ENCODE measurements around the gene RMP24.
A peak's percentile ranks its signal among the peaks of the same experiment; 100 is the strongest.
"Not testable (repeated sequence)": the region's sequence is repeated elsewhere in the genome, so short reads cannot be mapped to it uniquely, and the experiment has no call there.

Gene RMP24

DNA sequence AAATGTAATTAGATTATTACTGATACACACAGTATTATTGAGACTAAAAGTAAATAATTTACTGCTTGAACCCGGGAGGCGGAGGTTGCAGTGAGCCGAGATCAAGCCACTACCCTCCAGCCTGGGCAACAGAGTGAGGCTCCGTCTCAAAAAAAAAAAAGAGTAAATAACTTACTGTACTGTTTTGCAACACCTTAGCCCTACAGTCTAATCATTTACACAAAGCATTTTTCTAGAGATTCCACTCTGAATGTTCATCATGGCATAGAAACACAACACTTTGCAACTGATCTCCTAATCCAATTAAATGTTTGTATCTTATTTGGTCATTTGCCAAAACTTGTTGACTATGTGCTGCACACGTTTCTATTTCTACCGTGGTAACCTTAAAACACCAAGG, 23.4 kb upstream of the RMP24 start:
- TF ChIP-seq SUZ12 (IDR thresholded peaks at IDR 0.05; ENCODE audit: extremely low read depth, insufficient read depth, insufficient read length) (no peak), YY1 (IDR thresholded peaks at IDR 0.05; ENCODE audit: insufficient read depth, insufficient read length) (no peak), ZNF274 (IDR thresholded peaks at IDR 0.05; ENCODE audit: low read depth, low read length) (no peak)
- Histone ChIP-seq H3K4me1 (ENCODE audit: insufficient read depth, insufficient read length) (no peaks in the 10 kb centered on the region), H3K27me3 (ENCODE audit: insufficient read depth, insufficient read length) (no peaks in the 10 kb centered on the region), H3K4me3 (ENCODE audit: insufficient read length, low read depth) (peak overlapping the region; percentile 83), H3K9ac (ENCODE audit: insufficient read length, low read depth) (peak overlapping the region; percentile 39), H3K9me3 (ENCODE audit: insufficient read depth, low read length) (no peaks in the 10 kb centered on the region), H3K36me3 (ENCODE audit: insufficient read depth, insufficient read length, low read length) (no peaks in the 10 kb centered on the region)
- no peak for DNase-seq (ENCODE audit: low read depth, low spot score)

DNA sequence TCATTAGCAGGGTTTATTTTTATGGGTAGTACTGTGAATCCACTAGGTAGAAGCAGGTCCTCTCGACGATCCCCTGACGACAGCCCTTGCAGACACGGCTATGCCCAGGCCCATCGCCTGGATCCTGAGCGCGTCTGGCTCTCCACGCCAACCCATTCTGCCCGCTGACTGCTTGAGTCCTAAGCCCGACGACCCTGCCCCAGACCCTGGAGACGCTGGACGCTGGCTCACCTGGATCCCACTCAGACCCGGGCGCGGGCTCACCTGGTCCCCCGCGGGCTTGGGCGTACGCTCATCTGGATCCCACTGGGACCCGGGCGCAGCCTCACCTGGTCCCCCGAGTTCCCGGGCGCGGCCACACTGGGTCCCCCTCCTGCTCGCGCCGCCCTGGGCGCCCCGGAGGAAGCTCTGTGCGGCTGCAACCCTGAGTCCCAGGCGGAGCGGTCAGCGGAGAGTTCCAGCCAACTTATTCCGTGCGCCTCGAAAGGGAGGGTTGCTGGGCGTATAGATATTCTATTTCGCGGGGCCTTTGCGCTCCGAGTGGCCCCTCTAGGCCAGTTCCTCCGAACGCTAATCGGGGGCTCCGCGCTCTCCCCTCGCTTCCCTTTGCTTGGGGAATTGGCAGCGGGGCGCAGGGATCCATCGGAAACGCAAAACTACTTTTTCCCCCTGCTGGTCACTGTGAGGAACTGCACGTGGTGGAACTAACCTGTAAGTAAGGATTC, 22.4 kb upstream of the RMP24 start:
- Histone ChIP-seq H3K4me3 (ENCODE audit: insufficient read length, low read depth) (peak overlapping the region; percentile 83), H3K4me1 (ENCODE audit: insufficient read depth, insufficient read length) (no peaks in the 10 kb centered on the region), H3K27me3 (ENCODE audit: insufficient read depth, insufficient read length) (no peaks in the 10 kb centered on the region), H3K9me3 (ENCODE audit: insufficient read depth, low read length) (no peaks in the 10 kb centered on the region), H3K9ac (ENCODE audit: insufficient read length, low read depth) (peak overlapping the region; percentile 90), H3K36me3 (ENCODE audit: insufficient read depth, insufficient read length, low read length) (no peaks in the 10 kb centered on the region)
- TF ChIP-seq SUZ12 (IDR thresholded peaks at IDR 0.05; ENCODE audit: extremely low read depth, insufficient read depth, insufficient read length): no peak
- TF ChIP-seq YY1 (IDR thresholded peaks at IDR 0.05; ENCODE audit: insufficient read depth, insufficient read length): no peak
- no peak for TF ChIP-seq ZNF274 (IDR thresholded peaks at IDR 0.05; ENCODE audit: low read depth, low read length)
- DNase-seq (ENCODE audit: low read depth, low spot score): peak; percentile 70

DNA sequence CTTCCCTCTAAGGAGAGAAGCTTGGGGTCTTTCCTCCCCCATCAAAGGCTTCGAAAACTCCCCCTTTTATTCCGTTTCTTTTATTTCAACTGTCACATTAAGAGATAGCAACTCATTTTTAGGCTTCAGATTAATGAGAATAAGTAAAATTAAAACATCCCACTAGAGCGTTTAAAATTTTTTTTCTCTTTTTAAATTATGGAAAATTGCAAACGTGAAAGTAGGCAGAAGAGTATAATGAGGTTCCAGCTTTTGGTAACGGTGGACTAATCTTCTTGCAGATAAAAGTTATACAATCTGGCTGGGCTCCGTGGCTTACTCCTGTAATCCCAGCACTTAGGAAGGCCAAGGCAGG, 21.9 kb upstream of the RMP24 start:
- H3K9ac ChIP-seq (ENCODE audit: insufficient read length, low read depth): no peak overlapping the region
- TF ChIP-seq ZNF274 (IDR thresholded peaks at IDR 0.05; ENCODE audit: low read depth, low read length) (no peak), SUZ12 (IDR thresholded peaks at IDR 0.05; ENCODE audit: extremely low read depth, insufficient read depth, insufficient read length) (no peak), YY1 (IDR thresholded peaks at IDR 0.05; ENCODE audit: insufficient read depth, insufficient read length) (no peak)
- no peaks in the 10 kb centered on the region for H3K36me3 ChIP-seq (ENCODE audit: insufficient read depth, insufficient read length, low read length)
- H3K9me3 ChIP-seq (ENCODE audit: insufficient read depth, low read length): no peaks in the 10 kb centered on the region
- no peaks in the 10 kb centered on the region for H3K27me3 ChIP-seq (ENCODE audit: insufficient read depth, insufficient read length)
- peak overlapping the region; percentile 83 for H3K4me3 ChIP-seq (ENCODE audit: insufficient read length, low read depth)
- no peak for DNase-seq (ENCODE audit: low read depth, low spot score)
- no peaks in the 10 kb centered on the region for H3K4me1 ChIP-seq (ENCODE audit: insufficient read depth, insufficient read length)

DNA sequence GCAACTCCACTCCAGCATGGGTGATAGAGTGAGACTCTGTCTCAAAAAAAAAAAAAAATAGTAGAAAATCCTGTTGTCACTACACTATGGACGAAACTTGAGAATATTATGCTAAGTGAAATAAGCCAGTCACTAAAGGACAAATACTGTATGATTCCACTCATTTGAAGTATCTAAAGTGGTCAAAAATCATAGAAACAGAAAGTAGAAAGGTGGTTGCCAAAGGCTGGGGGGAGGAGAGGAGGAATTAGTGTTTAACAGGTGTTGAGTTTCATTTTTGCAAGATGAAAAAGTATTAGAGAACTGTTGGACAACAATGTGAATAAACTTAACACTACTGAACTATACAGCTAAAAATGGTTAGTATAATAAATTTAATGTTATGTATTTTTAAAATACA, 18.8 kb upstream of the RMP24 start:
- Histone ChIP-seq H3K4me1 (ENCODE audit: insufficient read depth, insufficient read length) (no peaks in the 10 kb centered on the region), H3K9me3 (ENCODE audit: insufficient read depth, low read length) (no peaks in the 10 kb centered on the region), H3K36me3 (ENCODE audit: insufficient read depth, insufficient read length, low read length) (no peaks in the 10 kb centered on the region), H3K27me3 (ENCODE audit: insufficient read depth, insufficient read length) (no peaks in the 10 kb centered on the region), H3K4me3 (ENCODE audit: insufficient read length, low read depth) (no peak overlapping the region), H3K9ac (ENCODE audit: insufficient read length, low read depth) (no peak overlapping the region)
- DNase-seq (ENCODE audit: low read depth, low spot score): no peak
- TF ChIP-seq YY1 (IDR thresholded peaks at IDR 0.05; ENCODE audit: insufficient read depth, insufficient read length): no peak
- no peak for TF ChIP-seq SUZ12 (IDR thresholded peaks at IDR 0.05; ENCODE audit: extremely low read depth, insufficient read depth, insufficient read length)
- TF ChIP-seq ZNF274 (IDR thresholded peaks at IDR 0.05; ENCODE audit: low read depth, low read length): no peak

DNA sequence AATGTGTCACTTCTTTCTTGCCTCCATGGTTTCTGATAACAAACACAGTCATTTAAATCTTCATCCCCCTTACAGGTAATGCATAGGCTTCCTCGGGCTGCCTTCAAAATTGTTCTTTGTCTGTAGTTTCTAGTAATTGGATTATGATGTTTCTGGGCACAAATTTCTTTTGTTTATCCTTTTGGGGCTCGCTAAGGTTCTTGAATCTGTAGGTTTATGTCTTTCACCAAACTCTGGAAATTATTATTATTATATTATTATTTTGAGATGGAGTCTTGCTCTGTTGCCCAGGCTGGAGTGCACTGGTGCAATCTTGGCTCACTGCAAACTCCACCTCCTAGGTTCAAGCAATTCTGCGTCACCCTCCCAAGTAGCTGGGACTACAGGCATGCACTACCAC, 16.3 kb upstream of the RMP24 start:
- H3K27me3 ChIP-seq (ENCODE audit: insufficient read depth, insufficient read length): no peaks in the 10 kb centered on the region
- no peaks in the 10 kb centered on the region for H3K4me1 ChIP-seq (ENCODE audit: insufficient read depth, insufficient read length)
- no peaks in the 10 kb centered on the region for H3K36me3 ChIP-seq (ENCODE audit: insufficient read depth, insufficient read length, low read length)
- no peaks in the 10 kb centered on the region for H3K9me3 ChIP-seq (ENCODE audit: insufficient read depth, low read length)
- H3K9ac ChIP-seq (ENCODE audit: insufficient read length, low read depth): no peak overlapping the region
- no peak for DNase-seq (ENCODE audit: low read depth, low spot score)
- H3K4me3 ChIP-seq (ENCODE audit: insufficient read length, low read depth): no peak overlapping the region
- no peak for TF ChIP-seq SUZ12 (IDR thresholded peaks at IDR 0.05; ENCODE audit: extremely low read depth, insufficient read depth, insufficient read length)

DNA sequence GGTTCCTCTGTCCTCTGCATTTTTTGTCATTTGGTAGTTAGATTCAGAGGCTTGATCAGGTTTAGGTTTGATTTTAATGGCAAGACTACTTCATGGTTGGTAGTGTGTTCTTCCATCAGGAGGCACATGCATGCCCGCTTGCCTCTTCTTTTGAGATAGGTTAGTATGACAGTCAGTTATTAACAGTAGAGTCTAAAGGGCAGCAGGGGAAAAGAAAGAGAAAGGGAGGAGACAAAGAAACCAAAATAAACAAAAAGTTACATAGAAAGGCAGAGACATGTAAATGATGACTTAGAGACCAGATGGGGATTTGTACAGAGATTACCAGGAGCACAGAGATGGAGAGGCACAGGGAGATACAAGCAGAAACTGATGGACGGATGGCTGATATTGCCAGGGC, 10.2 kb upstream of the RMP24 start:
- Histone ChIP-seq H3K36me3 (ENCODE audit: insufficient read depth, insufficient read length, low read length) (no peaks in the 10 kb centered on the region), H3K27me3 (ENCODE audit: insufficient read depth, insufficient read length) (no peaks in the 10 kb centered on the region), H3K4me3 (ENCODE audit: insufficient read length, low read depth) (no peak overlapping the region), H3K4me1 (ENCODE audit: insufficient read depth, insufficient read length) (no peaks in the 10 kb centered on the region), H3K9me3 (ENCODE audit: insufficient read depth, low read length) (no peaks in the 10 kb centered on the region), H3K9ac (ENCODE audit: insufficient read length, low read depth) (no peak overlapping the region)
- DNase-seq (ENCODE audit: low read depth, low spot score): no peak
- TF ChIP-seq ZNF274 (IDR thresholded peaks at IDR 0.05; ENCODE audit: low read depth, low read length) (no peak), SUZ12 (IDR thresholded peaks at IDR 0.05; ENCODE audit: extremely low read depth, insufficient read depth, insufficient read length) (no peak), YY1 (IDR thresholded peaks at IDR 0.05; ENCODE audit: insufficient read depth, insufficient read length) (no peak)

DNA sequence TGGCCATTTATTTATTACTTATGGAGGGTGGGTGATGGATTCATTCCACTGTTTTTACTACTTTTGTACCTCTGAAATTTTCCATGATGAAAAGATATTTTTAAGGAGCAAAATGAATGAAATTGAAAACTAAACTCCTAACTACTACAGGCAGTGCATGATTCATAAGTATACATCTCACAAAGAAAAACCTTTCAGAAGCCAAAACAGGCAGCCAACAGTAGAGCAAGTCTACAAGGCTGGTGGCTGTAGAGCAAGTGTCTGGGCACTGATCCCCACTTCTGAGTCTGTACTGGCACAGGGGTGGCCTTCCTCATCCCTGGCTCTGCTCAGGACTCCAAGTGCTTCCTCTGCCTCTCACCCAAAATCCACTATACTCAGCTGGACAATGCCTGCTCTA, 8.2 kb upstream of the RMP24 start:
- DNase-seq (ENCODE audit: low read depth, low spot score): no peak
- TF ChIP-seq ZNF274 (IDR thresholded peaks at IDR 0.05; ENCODE audit: low read depth, low read length): no peak
- no peak for TF ChIP-seq SUZ12 (IDR thresholded peaks at IDR 0.05; ENCODE audit: extremely low read depth, insufficient read depth, insufficient read length)
- no peaks in the 10 kb centered on the region for H3K27me3 ChIP-seq (ENCODE audit: insufficient read depth, insufficient read length)
- H3K4me1 ChIP-seq (ENCODE audit: insufficient read depth, insufficient read length): no peaks in the 10 kb centered on the region
- H3K9me3 ChIP-seq (ENCODE audit: insufficient read depth, low read length): no peaks in the 10 kb centered on the region
- no peak overlapping the region for H3K9ac ChIP-seq (ENCODE audit: insufficient read length, low read depth)
- no peak overlapping the region for H3K4me3 ChIP-seq (ENCODE audit: insufficient read length, low read depth)
- H3K36me3 ChIP-seq (ENCODE audit: insufficient read depth, insufficient read length, low read length): no peaks in the 10 kb centered on the region

DNA sequence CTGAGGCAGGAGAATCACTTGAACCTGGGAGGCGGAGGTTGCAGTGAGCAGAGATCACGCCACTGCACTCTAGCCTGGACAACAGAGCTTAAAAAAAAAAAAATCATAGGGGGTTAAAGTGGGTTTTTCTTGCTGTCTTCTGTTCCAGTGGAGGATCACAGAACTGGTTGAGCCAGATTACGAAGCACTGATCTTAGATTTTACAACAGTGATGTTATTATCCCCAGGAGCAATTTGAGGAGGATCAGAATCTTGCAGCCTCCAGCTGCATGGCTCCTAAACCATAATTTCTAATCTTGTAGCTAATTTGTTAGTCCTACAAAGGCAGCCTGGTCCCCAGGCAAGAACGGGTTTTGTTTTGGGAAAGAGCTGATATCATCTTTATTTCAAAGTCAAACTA, 4.6 kb upstream of the RMP24 start:
- not testable (repeated sequence) for H3K4me1 ChIP-seq (ENCODE audit: insufficient read depth, insufficient read length); H3K27me3 ChIP-seq (ENCODE audit: insufficient read depth, insufficient read length); H3K36me3 ChIP-seq (ENCODE audit: insufficient read depth, insufficient read length, low read length); H3K9me3 ChIP-seq (ENCODE audit: insufficient read depth, low read length); H3K9ac ChIP-seq (ENCODE audit: insufficient read length, low read depth); DNase-seq (ENCODE audit: low read depth, low spot score); H3K4me3 ChIP-seq (ENCODE audit: insufficient read length, low read depth)

Measured in NT2/D1 (cell line).